HG02943 (cell line): ENCODE results near the gene CD163.
"Not testable (repeated sequence)": the region's sequence is repeated elsewhere in the genome, so short reads cannot be mapped to it uniquely, and the experiment has no call there.

Experiments used
- ATAC-seq: cut with Tn5 transposase; IDR thresholded peaks from one replicate; pipeline ENCODE4 v1.9.1; 2021; ENCODE audit warnings: mild to moderate bottlenecking, low read depth, moderate library complexity; ENCODE audit not compliant: unreplicated experiment

The CD163 gene

GRCh38 chr12:7503686-7504415 lies at the start of gene CD163:
CD163 (minus strand) TSS chr12:7503777; CDS start chr12:7503690, 87 bp downstream.
- ATAC-seq: no peak

GRCh38 chr12:7542813-7543212 lies 39.2 kb upstream of the CD163 start:
- ATAC-seq: no peak

- no peak for ATAC-seq
Measured at GRCh38 chr12:7542046-7542445, 38.5 kb upstream of the CD163 start.

GRCh38 chr12:7514416-7514815 lies 10.8 kb upstream of the CD163 start:
- ATAC-seq: no peak

- no peak for ATAC-seq
Measured at GRCh38 chr12:7512553-7512952, 9.0 kb upstream of the CD163 start.

- not testable (repeated sequence) for ATAC-seq
Measured at GRCh38 chr12:7509793-7510470, 6.4 kb upstream of the CD163 start.

GRCh38 chr12:7502612-7503011 lies 965 bp downstream of the CD163 start:
- no peak for ATAC-seq

GRCh38 chr12:7501031-7501588 lies 2.5 kb downstream of the CD163 start:
- ATAC-seq: no peak

GRCh38 chr12:7499636-7500035 lies 3.9 kb downstream of the CD163 start:
- ATAC-seq: no peak

GRCh38 chr12:7498809-7499208 lies 4.8 kb downstream of the CD163 start:
- ATAC-seq: no peak

GRCh38 chr12:7497661-7498060 lies 5.9 kb downstream of the CD163 start:
- no peak for ATAC-seq

GRCh38 chr12:7496451-7496850 lies 7.1 kb downstream of the CD163 start:
- no peak for ATAC-seq

- ATAC-seq: no peak
Measured at GRCh38 chr12:7495136-7495535, 8.4 kb downstream of the CD163 start.

- ATAC-seq: no peak
Measured at GRCh38 chr12:7493006-7493405, 10.6 kb downstream of the CD163 start.

GRCh38 chr12:7486512-7486911 lies 17.1 kb downstream of the CD163 start:
- no peak for ATAC-seq

- no peak for ATAC-seq
Measured at GRCh38 chr12:7485095-7485494, 18.5 kb downstream of the CD163 start.

- no peak for ATAC-seq
Measured at GRCh38 chr12:7483343-7483742, 20.2 kb downstream of the CD163 start.

- no peak for ATAC-seq
Measured at GRCh38 chr12:7479771-7480170, 23.8 kb downstream of the CD163 start.

GRCh38 chr12:7472060-7472459 lies 31.5 kb downstream of the CD163 start:
- ATAC-seq: no peak

- no peak for ATAC-seq
Measured at GRCh38 chr12:7460375-7461259, 43.0 kb downstream of the CD163 start.

- ATAC-seq: no peak
Measured at GRCh38 chr12:7459973-7460372, 43.6 kb downstream of the CD163 start.
